OCI-LY3 (cell line): ENCODE data around the gene TM9SF2.

Source experiments
- H2AFZ ChIP-seq: fragments of 200-600, 300-600 bp; shearing (Covaris generic); 2 replicates; pipeline ENCODE4 v1.6.0; 2014; ENCODE audit warnings: antibody characterized with exemption, low read depth, low read length
- H3K27ac ChIP-seq: fragments of 200-600, 300-600 bp; sonication (generic); 2 replicates; pipeline ENCODE4 v1.5.1; 2014; ENCODE audit warnings: mild to moderate bottlenecking, low read length, moderate library complexity, mixed read lengths
- H3K27me3 ChIP-seq: fragments of 200-600, 300-600 bp; sonication (generic); 2 replicates; pipeline ENCODE4 v1.6.1; 2014; ENCODE audit warnings: low read depth, low read length, mixed read lengths
- H3K36me3 ChIP-seq: fragments of 200-600, 300-600 bp; sonication (generic); replicated peaks from 2 replicates; pipeline ENCODE3; 2014; ENCODE audit warnings: low read depth, low read length, mixed read lengths
- H3K4me1 ChIP-seq: fragments of 300-600, 200-600 bp; sonication (generic); 2 replicates; pipeline ENCODE4 v1.6.1; 2014; ENCODE audit warnings: low read length, mixed read lengths
- H3K4me2 ChIP-seq: fragments of 200-600, 300-600 bp; sonication (generic); 2 replicates; pipeline ENCODE4 v1.6.1; 2014; ENCODE audit warnings: low read length, mixed read lengths
- H3K4me3 ChIP-seq: fragments of 300-600, 200-600 bp; sonication (generic); 2 replicates; pipeline ENCODE4 v1.5.1; 2014; ENCODE audit warnings: antibody characterized with exemption, mild to moderate bottlenecking, low read length, moderate library complexity
- H3K79me2 ChIP-seq: fragments of 300-600, 200-600 bp; shearing (Covaris generic); 2 replicates; pipeline ENCODE4 v1.6.1; 2014; ENCODE audit warnings: mild to moderate bottlenecking, low read length, mixed read lengths
- H3K9ac ChIP-seq: fragments of 300-600, 200-600 bp; shearing (Covaris generic); 2 replicates; pipeline ENCODE4 v1.6.0; 2014; ENCODE audit warnings: mild to moderate bottlenecking, low read length, moderate library complexity
- H3K9me3 ChIP-seq: fragments of 200-600, 300-600 bp; shearing (Covaris generic); 2 replicates; pipeline ENCODE4 v1.6.1; 2014; ENCODE audit warnings: low read length, mixed read lengths; ENCODE audit not compliant: insufficient read depth
- H4K20me1 ChIP-seq: fragments of 200-600, 300-600 bp; sonication (generic); 2 replicates; pipeline ENCODE4 v1.6.1; 2016; ENCODE audit warnings: low read length, mixed read lengths; ENCODE audit not compliant: insufficient read depth
- CTCF ChIP-seq: fragments of 200-600, 300-600 bp; sonication (generic); IDR thresholded peaks from 2 replicates; pipeline ENCODE4 v1.5.1; 2014; ENCODE audit warnings: antibody characterized with exemption, low read length, low read depth
- EZH2phosphoT487 ChIP-seq: fragments of 200-600 bp; shearing (Covaris generic); IDR thresholded peaks from 2 replicates; pipeline ENCODE4 v1.6.1; 2018; ENCODE audit warnings: antibody characterized with exemption, mixed run types, low read depth

The TM9SF2 gene

GRCh38 chr13:99542788-99543406 is 41.6 kb downstream of the TM9SF2 start:
- Histone ChIP-seq H3K9ac (peak overlapping the region; percentile 86), H3K9me3 (no peaks in the 10 kb centered on the region), H3K27me3 (no peaks in the 10 kb centered on the region), H3K4me1 (peaks cover 84% of the 10 kb centered on the region), H3K79me2 (peaks cover 7% of the 10 kb centered on the region), H4K20me1 (no peaks in the 10 kb centered on the region), H3K27ac (peak overlapping the region; percentile 96), H2AFZ (no peak overlapping the region), H3K36me3 (peaks cover 23% of the 10 kb centered on the region), H3K4me3 (peak overlapping the region; percentile 32), H3K4me2 (peak overlapping the region; percentile 72)
- 0 out of 2 replicates have a peak, but pooled peaks have one; percentile 55 for TF ChIP-seq EZH2phosphoT487
- TF ChIP-seq CTCF = no peak

GRCh38 chr13:99545361-99545760 is 44.1 kb downstream of the TM9SF2 start:
- Histone ChIP-seq H3K4me3 (no peak overlapping the region; the same call in 1 of the 2 replicates), H3K36me3 (peaks cover 20% of the 10 kb centered on the region), H3K9me3 (no peaks in the 10 kb centered on the region), H3K9ac (peak overlapping the region; percentile 86), H3K4me1 (peaks cover 97% of the 10 kb centered on the region), H3K4me2 (peak overlapping the region; percentile 77), H3K79me2 (peaks cover 13% of the 10 kb centered on the region), H3K27ac (peak overlapping the region; percentile 96), H4K20me1 (no peaks in the 10 kb centered on the region), H3K27me3 (no peaks in the 10 kb centered on the region), H2AFZ (no peak overlapping the region)
- TF ChIP-seq CTCF = no peak
- TF ChIP-seq EZH2phosphoT487 = no peak

- Histone ChIP-seq H3K4me1 (peaks cover 97% of the 10 kb centered on the region), H3K79me2 (peaks cover 15% of the 10 kb centered on the region), H4K20me1 (no peaks in the 10 kb centered on the region), H3K9me3 (no peaks in the 10 kb centered on the region), H3K4me2 (peak overlapping the region; percentile 77), H2AFZ (no peak overlapping the region), H3K27me3 (no peaks in the 10 kb centered on the region), H3K27ac (peak overlapping the region; percentile 96), H3K9ac (peak overlapping the region; percentile 86), H3K4me3 (peak overlapping the region; percentile 6; the same call in 1 of the 2 replicates), H3K36me3 (peaks cover 25% of the 10 kb centered on the region)
- TF ChIP-seq CTCF = no peak
- no peak for TF ChIP-seq EZH2phosphoT487
Observed at GRCh38 chr13:99545979-99546378, 44.7 kb downstream of the TM9SF2 start.

GRCh38 chr13:99546878-99547277 is 45.6 kb downstream of the TM9SF2 start:
- H3K36me3 ChIP-seq = peaks cover 26% of the 10 kb centered on the region
- no peaks in the 10 kb centered on the region for H3K27me3 ChIP-seq
- TF ChIP-seq EZH2phosphoT487 = no peak
- no peak for TF ChIP-seq CTCF
- H3K9me3 ChIP-seq = no peaks in the 10 kb centered on the region
- H3K4me2 ChIP-seq = peak overlapping the region; percentile 77
- H2AFZ ChIP-seq = no peak overlapping the region
- peak overlapping the region; percentile 6 for H3K4me3 ChIP-seq
- H3K4me1 ChIP-seq = peaks cover 97% of the 10 kb centered on the region
- peak overlapping the region; percentile 96 for H3K27ac ChIP-seq
- H3K9ac ChIP-seq = peak overlapping the region; percentile 86
- peaks cover 18% of the 10 kb centered on the region for H3K79me2 ChIP-seq
- no peaks in the 10 kb centered on the region for H4K20me1 ChIP-seq
